Nasal cavity respiratory epithelium epithelial cell of viscerocranial mucosa (primary cell): ENCODE data around the gene ATIC. TPM values are rescaled to one million over a fixed set of nuclear protein-coding genes. Genes with fewer than 3 reads are reported as not detected.

Source experiments
- total RNA-seq: library from RNA; depleted of rRNA; stranded (reverse); fragments of >200 nt; gene quantifications from 2 replicates; pipeline ENCODE4 v1.2.3, GENCODE V29; 2014

The ATIC gene
- 41.0 and 80.3 TPM in 2 replicates for total RNA-seq

DNA sequence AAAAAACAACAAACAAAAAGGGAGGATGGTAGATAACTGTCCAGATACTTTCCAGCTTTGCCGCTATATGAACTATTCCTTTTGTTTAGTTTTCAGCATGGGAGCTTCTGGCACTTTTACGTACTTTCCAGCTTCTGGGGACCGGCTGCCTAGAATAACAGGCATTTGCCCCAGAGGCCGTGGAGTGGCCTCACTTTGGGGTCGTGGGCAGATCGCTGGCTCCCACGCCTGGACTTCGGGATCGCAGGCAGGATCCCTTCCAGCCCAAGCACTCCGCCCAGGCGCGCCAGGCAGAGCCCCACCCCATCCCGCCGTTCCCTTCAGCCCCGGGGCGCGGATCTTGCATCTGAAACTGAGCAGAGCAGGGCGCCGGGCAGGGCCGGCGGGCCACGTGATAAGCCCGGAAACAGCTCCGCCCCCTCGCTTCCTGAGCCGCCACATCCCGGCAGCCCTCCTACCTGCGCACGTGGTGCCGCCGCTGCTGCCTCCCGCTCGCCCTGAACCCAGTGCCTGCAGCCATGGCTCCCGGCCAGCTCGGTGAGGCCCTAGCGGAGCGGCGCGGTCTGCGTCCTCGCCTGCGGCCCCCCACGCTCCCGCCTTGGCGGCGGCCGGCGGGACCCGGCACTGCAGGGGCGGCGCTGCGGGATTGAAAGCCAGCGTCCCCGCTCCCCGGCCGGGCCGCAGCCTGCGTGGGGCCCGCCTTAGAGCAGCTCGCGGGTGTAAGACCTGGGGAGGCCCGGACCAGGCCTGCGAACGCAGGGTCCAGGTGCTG is at the start of gene ATIC:
Gene ATIC, plus strand, starts transcription at position 435 of the 772 bp plus-strand sequence. Its CDS starts 84 bp downstream, at position 519.

Other genes starting within 250 kb of the ATIC start
- gene ABCA12, start 173.4 kb upstream of the ATIC start, total RNA-seq = 26.7 and 27.8 TPM in 2 replicates
- 112 and 4,076 TPM in 2 replicates for gene FN1, start 124.0 kb downstream of the ATIC start, total RNA-seq